Adrenal gland (tissue), 5 donors: ENCODE measurements around the gene WWOX.

Experiments used
- POLR2A ChIP-seq, 2 donors: fragments of 450-650 bp; IDR thresholded peaks; one replicate each; pipeline ENCODE4 v1.6.1; 2017; ENCODE audit warnings: antibody characterized with exemption in 2 of 2, mild to moderate bottlenecking in 2 of 2, moderate library complexity in 1 of 2
- TF ChIP-seq, protein P1 (sequence below), 6 experiments: fragments of 450-650 bp in 4 of 6; fragments of 200-600 bp in 2 of 6; sonication (generic) in 1 of 6; IDR thresholded peaks; 1 replicate in 5 of 6; 2 replicates in 1 of 6; pipeline versions ENCODE4 v1.5.1 to v1.8.0; 2016 to 2021; ENCODE audit warnings: antibody characterized with exemption in 6 of 6, mild to moderate bottlenecking in 2 of 6, moderate library complexity in 1 of 6
- donor health status: DM: no; HTN: no; CAD: no.

GRCh38 chr16:78246559-78246958 lies 147.1 kb downstream of the WWOX start:
- TF ChIP-seq, protein P1, sequence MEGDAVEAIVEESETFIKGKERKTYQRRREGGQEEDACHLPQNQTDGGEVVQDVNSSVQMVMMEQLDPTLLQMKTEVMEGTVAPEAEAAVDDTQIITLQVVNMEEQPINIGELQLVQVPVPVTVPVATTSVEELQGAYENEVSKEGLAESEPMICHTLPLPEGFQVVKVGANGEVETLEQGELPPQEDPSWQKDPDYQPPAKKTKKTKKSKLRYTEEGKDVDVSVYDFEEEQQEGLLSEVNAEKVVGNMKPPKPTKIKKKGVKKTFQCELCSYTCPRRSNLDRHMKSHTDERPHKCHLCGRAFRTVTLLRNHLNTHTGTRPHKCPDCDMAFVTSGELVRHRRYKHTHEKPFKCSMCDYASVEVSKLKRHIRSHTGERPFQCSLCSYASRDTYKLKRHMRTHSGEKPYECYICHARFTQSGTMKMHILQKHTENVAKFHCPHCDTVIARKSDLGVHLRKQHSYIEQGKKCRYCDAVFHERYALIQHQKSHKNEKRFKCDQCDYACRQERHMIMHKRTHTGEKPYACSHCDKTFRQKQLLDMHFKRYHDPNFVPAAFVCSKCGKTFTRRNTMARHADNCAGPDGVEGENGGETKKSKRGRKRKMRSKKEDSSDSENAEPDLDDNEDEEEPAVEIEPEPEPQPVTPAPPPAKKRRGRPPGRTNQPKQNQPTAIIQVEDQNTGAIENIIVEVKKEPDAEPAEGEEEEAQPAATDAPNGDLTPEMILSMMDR (IDR thresholded peaks at IDR 0.05) = no peak
- TF ChIP-seq POLR2A (IDR thresholded peaks at IDR 0.05) = no peak
